Ovary (tissue), 9 donors: Measurements from ENCODE around the gene CARS2. TPM values are rescaled to one million over a fixed set of nuclear protein-coding genes. Genes with fewer than 3 reads are reported as not detected.

Experiments
- DNase-seq, 5 donors: peaks; one replicate each; pipeline ENCODE4 v3.0.0-alpha.2; 2019 to 2020
- H3K27ac ChIP-seq, 2 donors: fragments of 200-600 bp; one replicate each; pipeline versions ENCODE4 v1.5.1 to v1.8.0; 2019 to 2022
- H3K27me3 ChIP-seq: fragments of 200-600 bp; one replicate; pipeline ENCODE4 v1.8.0; 2022
- H3K36me3 ChIP-seq: fragments of 200-600 bp; sonication (generic); one replicate; pipeline ENCODE4 v1.5.1; 2019
- H3K4me1 ChIP-seq: one replicate; pipeline ENCODE4 v1.8.1; 2013; ENCODE audit warnings: mild to moderate bottlenecking, moderate library complexity; ENCODE audit not compliant: insufficient read depth
- H3K4me3 ChIP-seq: fragments of 200-600 bp; sonication (generic); one replicate; pipeline ENCODE4 v1.5.1; 2017
- H3K9me3 ChIP-seq, 2 donors: fragments of 200-600 bp in 1 of 2; sonication (generic) in 1 of 2; one replicate each; pipeline versions ENCODE4 v1.5.1 to v1.8.1; 2013 to 2019; ENCODE audit warnings: mild to moderate bottlenecking in 1 of 2, moderate library complexity in 1 of 2
- CTCF ChIP-seq, 3 donors: fragments of 450-650 bp in 2 of 3; fragments of 200-600 bp in 1 of 3; IDR thresholded peaks; one replicate each; pipeline versions ENCODE4 v1.5.1 to v1.8.0; 2016 to 2022; ENCODE audit warnings: antibody characterized with exemption in 3 of 3, mild to moderate bottlenecking in 1 of 3
- EP300 ChIP-seq: sonication (generic); formaldehyde crosslinking; IDR thresholded peaks from one replicate; pipeline ENCODE4 v1.6.1; 2017; ENCODE audit warnings: antibody characterized with exemption
- POLR2A ChIP-seq: fragments of 450-650 bp; IDR thresholded peaks from one replicate; pipeline ENCODE4 v1.6.1; 2017; ENCODE audit warnings: antibody characterized with exemption, mild to moderate bottlenecking, moderate library complexity
- WGBS, 3 donors: extraction: QIAGEN DNeasy Blood & Tissue Kit in 1 of 3; methylation state at CpG; one replicate each; pipeline versions ENCODE4 v1.1.5 to v1.1.7; 2013 to 2017; 5-methylcytosine and 5-hydroxymethylcytosine counted together
- intact Hi-C, 4 donors: fragments of 100-400 bp; cut with DNase I; formaldehyde crosslinking; loops; one replicate each; pipeline versions ENCODE4 v1.11.0 to v1.15.1; 2022 to 2023
- polyA plus RNA-seq, 2 donors: library from polyadenylated mRNA; stranded (reverse); fragments of 200-250 nt in 1 of 2; fragments of 350-450 nt in 1 of 2; fragmentation: Illumina TruSeq in 1 of 2; extraction: RNeasy Lipid Tissue Mini Kit (QIAGEN cat#74804) in 1 of 2; gene quantifications; one replicate each; pipeline ENCODE4 v1.2.3, GENCODE V29; 2013 to 2014
- total RNA-seq, 7 donors: library from RNA; depleted of rRNA in 2 of 7; stranded (reverse); fragments of >200 nt in 2 of 7; fragmentation: NEBNext Ultra II Directional in 3 of 7; extraction: Animal tissue kit (Norgen Biotek cat#: 25700) in 3 of 7; gene quantifications; one replicate each; pipeline versions ENCODE4 v1.1.0 to v1.2.4, GENCODE V29; 2016 to 2023
- donor health status: DM: no; HTN: no; CAD: no; lungs with moderate emphysema.
- donor health status: DM: no; HTN: no; CAD: no.
- donor health status: Bipolar disorder and iron deficiency.
- donor health status: DM: yes; HTN: yes; CAD: no.
- donor health status: DM: no; HTN: no; CAD: no.
- donor health status: DM: yes; HTN: yes; CAD: no.

CARS2 gene
- total and polyA plus RNA-seq, 9 donors: 34.1 to 65.2 (median 44.3) TPM

DNA sequence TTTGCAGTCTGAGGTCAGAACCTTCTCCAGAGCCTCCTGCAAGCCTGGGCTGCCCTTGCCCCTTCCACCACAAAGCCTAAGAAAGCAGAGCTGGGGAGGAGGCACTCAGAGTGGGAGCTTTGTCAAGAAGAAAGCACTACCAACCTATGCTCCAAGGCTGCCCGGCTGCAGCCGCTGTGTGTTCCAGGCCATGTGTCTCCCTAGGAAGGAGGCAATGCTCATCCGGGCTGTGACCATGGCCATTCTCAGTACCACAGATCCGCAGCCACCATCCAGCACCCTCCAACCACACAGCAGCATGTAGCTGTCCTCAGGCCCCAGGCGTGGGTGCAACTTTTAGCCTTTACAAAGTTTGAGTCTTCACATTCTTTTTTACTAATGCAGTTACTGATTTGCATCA is 22.0 kb downstream of the CARS2 start:
- H3K9me3 ChIP-seq: no peaks in the 10 kb centered on the region
- peak overlapping the region in 1 of 2 donors; percentile 45 for H3K27ac ChIP-seq
- no peaks in the 10 kb centered on the region for H3K27me3 ChIP-seq
- no peak for DNase-seq
- no peaks in the 10 kb centered on the region for H3K36me3 ChIP-seq
- 85 to 90% (median 90%) methylated on average over 5 of the region's 5 CpGs for WGBS, 3 donors
- H3K4me3 ChIP-seq: no peak overlapping the region
- no peak for TF ChIP-seq CTCF (IDR thresholded peaks at IDR 0.05)
- no peak for TF ChIP-seq POLR2A
- TF ChIP-seq EP300: no peak
- intact Hi-C loops: no loop called here
- peaks cover 10% of the 10 kb centered on the region for H3K4me1 ChIP-seq

GRCh38 chr13:110683203-110683883 is 22.6 kb downstream of the CARS2 start:
- H3K4me1 ChIP-seq: peaks cover 10% of the 10 kb centered on the region
- no peak overlapping the region for H3K27ac ChIP-seq
- WGBS, 3 donors: 80 to 85% (median 81%) methylated on average over 5 of the region's 5 CpGs
- no peaks in the 10 kb centered on the region for H3K9me3 ChIP-seq
- H3K36me3 ChIP-seq: no peaks in the 10 kb centered on the region
- intact Hi-C loops: no loop called here
- H3K4me3 ChIP-seq: no peak overlapping the region
- no peak for DNase-seq
- TF ChIP-seq EP300: no peak
- TF ChIP-seq CTCF (IDR thresholded peaks at IDR 0.05): no peak
- no peak for TF ChIP-seq POLR2A
- no peaks in the 10 kb centered on the region for H3K27me3 ChIP-seq

- TF ChIP-seq EP300: no peak
- no peak for TF ChIP-seq POLR2A
- no peak for TF ChIP-seq CTCF (IDR thresholded peaks at IDR 0.05)
- Histone ChIP-seq H3K36me3 (no peaks in the 10 kb centered on the region), H3K9me3 (no peaks in the 10 kb centered on the region), H3K27ac (no peak overlapping the region), H3K4me3 (no peak overlapping the region), H3K4me1 (peaks cover 10% of the 10 kb centered on the region), H3K27me3 (no peaks in the 10 kb centered on the region)
- WGBS, 3 donors: 87 to 91% (median 89%) methylated on average over 12 of the region's 12 CpGs
- intact Hi-C loops: no loop called here
- no peak for DNase-seq
Observed at GRCh38 chr13:110682746-110683145, 23.2 kb downstream of the CARS2 start.

DNA sequence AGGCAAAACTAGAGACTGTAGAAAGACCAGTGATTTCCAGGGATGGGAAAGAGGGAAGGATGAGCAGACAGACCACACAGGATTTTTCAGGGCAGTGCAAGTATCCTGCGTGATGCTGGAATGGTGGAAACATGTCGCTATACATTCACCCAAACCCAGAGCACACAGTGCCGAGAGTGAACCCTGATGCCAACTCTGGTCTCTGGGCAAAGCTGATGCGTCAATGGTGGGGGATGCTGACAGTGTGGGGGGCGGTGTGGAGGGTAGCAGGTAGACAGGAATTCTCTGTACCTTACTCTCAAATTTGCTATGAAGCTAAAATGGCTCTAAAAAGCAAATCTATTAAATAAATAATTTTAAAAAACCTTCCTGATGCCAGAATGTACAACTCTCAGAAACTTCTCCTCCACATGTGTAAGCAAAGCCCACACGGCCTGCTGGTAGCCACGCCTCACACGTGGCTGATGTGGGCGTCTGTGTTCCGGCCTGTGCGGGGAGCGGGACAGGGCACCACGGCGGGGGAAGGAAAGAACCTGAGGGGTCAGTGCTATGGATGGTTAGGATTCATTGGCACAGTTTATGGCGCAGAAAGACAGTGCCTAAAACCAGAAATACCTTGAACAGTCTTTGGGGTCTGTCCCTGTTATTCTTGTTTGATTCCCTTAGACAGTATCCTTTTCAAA is 23.9 kb downstream of the CARS2 start:
- no peak overlapping the region for H3K27ac ChIP-seq
- TF ChIP-seq EP300: no peak
- no peak for TF ChIP-seq POLR2A
- 85 to 88% (median 85%) methylated on average over 15 of the region's 15 CpGs for WGBS, 3 donors
- no peaks in the 10 kb centered on the region for H3K36me3 ChIP-seq
- H3K4me3 ChIP-seq: no peak overlapping the region
- no peaks in the 10 kb centered on the region for H3K27me3 ChIP-seq
- H3K9me3 ChIP-seq: no peaks in the 10 kb centered on the region
- peaks cover 10% of the 10 kb centered on the region for H3K4me1 ChIP-seq
- intact Hi-C loops: no loop called here
- DNase-seq: no peak

DNA sequence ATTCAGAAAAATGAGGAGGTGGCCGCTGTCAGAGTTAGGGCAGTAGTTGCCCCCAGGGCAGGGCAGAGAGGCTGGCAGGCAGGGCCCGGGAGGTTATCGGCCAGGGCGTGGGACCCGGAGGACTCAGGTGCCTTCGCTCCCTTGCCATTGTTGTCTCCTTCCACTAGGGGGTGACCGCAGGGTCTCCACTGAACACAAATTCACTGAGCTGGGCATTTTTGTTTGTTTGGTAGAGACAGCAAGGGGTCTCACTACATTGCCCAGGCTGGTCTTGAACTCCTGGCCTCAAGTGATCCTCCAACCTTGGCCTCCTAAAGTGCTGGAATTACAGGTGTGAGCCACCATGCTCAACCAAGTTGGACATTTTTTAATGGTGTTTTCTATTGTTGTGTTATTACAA is 25.1 kb downstream of the CARS2 start:
- intact Hi-C loops: no loop called here
- 85 to 91% (median 89%) methylated on average over 7 of the region's 7 CpGs for whole genome bisulfite sequencing, 3 donors
- TF ChIP-seq CTCF (IDR thresholded peaks at IDR 0.05): no peak
- no peak for TF ChIP-seq POLR2A
- no peak for TF ChIP-seq EP300

More for the DNA sequence above, 25.1 kb downstream of the CARS2 start:
- no peak overlapping the region for H3K4me3 ChIP-seq
- no peaks in the 10 kb centered on the region for H3K9me3 ChIP-seq
- H3K27me3 ChIP-seq: no peaks in the 10 kb centered on the region
- no peak overlapping the region for H3K27ac ChIP-seq
- no peaks in the 10 kb centered on the region for H3K36me3 ChIP-seq
- peaks cover 10% of the 10 kb centered on the region for H3K4me1 ChIP-seq
- DNase-seq: no peak
